LHCN-M2 (cell line): ENCODE measurements around the gene PSENEN. TPM values are rescaled to one million over a fixed set of nuclear protein-coding genes. Genes with fewer than 3 reads are reported as not detected.
A peak's percentile ranks its signal among the peaks of the same experiment; 100 is the strongest.
"Not testable (repeated sequence)": the region's sequence is repeated elsewhere in the genome, so short reads cannot be mapped to it uniquely, and the experiment has no call there.

Source experiments
- DNase-seq: peaks from one replicate; pipeline ENCODE4 v3.0.0-alpha.2; 2012; ENCODE audit warnings: low read depth
- total RNA-seq: library from RNA; depleted of rRNA; stranded (reverse); fragments of >200 nt; gene quantifications from 2 replicates; pipeline ENCODE4 v1.2.3, GENCODE V29; 2014

PSENEN gene
- total RNA-seq, 1 experiment from 2014 or later: 35.2 TPM

DNA sequence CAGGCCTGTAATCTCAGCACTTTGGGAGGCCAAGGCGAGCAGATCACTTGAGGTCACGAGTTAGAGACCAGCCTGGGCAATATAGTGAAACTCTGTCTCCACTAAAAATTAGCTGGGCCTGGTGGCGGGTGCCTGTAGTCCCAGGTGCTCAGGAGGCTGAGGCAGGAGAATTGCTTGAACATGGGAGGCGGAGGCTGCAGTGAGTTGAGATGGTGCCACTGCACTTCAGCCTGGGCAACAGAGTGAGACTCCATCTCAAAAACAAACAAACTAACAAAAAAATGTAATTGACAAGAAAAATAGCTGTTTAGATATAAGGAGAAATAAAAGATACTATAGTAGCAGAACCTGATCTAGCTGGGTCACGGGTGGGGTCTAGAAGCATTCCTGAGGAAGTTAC, 26.9 kb downstream of the PSENEN start:
- DNase-seq: not testable (repeated sequence)

DNA sequence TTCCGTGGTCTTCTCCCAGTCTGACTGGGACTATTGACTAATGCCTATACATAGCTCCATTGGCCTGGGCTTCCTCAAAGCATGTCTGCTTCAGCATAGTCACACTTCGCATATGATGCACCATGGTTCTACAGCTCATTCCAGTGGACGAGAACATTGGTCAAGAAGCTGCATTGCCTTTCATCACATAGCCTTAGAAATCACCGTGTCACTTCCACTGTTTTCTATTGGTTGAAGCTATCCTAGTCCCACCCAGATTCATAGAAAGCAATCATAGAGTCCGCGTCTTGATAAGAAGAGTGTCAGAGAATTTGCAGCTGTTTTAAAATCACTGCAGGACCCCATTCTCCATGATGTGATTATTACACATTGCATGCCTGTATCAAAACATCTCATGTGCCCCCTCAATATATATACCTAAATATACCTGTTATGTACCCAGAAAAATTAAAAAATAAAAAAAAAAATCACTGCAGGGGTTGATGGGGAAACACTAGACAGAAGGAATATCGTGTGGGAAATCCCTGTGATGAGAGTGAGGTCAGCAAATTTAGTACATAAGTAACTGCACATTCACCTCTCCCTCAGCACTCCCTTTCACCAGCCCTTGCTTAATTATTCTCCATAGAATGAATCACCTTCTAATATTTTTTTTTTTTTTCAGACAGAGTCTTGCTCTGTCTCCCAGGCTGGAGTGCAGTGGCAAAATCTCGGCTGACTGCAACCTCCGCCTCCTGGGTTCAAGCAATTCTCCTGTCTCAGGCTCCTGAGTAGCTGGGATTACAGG, 27.8 kb downstream of the PSENEN start:
- DNase-seq: peak; percentile 12

DNA sequence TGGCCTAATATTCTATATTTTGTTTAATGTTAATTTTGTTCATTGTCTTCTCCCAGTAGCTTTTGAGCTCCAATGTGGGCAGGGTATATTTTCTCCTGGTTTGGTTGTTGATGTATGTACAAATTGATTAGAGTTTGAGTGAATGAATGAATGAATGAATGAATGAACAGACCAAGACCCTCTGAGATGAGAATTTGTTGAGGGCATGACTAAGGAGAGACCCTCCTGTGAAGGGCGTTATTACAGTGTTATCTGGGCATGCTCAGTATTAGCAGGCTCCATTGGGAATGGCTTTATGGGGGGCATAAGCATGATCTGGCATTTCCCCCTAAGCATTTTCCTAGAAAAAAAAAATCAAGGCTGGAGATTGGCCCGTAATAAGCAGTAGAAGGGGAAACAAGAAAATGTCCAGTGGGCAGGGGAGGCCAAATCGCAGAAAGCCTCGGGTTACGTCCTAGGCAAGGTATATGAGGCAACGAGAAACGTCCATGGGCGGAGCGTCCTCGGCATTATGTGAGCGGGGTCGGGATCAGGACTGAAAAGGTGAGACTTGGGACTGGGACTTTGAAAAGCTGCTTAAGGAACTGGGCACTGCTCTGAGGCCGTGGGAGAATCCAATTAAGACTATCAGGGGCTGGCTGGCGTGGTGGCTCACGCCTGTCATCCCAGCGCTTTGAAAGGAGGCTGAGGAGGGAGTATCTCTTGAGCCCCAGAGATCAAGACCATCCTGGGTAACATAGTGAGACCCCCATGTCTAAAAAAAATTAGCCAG, 29.0 kb downstream of the PSENEN start:
- DNase-seq: no peak

DNA sequence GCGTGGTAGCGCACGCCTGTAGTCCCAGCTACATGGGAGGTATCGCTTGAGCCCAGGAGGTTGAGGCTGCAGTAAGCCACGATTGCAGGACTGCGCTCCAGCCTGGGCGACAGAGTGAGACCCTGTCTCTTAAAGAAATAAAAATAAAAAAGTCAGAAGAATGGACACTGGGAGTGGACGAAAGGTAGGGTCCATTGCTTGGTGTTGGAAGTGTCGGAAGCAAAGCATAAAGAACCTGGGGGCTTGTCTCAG, 29.5 kb downstream of the PSENEN start:
- DNase-seq: no peak

DNA sequence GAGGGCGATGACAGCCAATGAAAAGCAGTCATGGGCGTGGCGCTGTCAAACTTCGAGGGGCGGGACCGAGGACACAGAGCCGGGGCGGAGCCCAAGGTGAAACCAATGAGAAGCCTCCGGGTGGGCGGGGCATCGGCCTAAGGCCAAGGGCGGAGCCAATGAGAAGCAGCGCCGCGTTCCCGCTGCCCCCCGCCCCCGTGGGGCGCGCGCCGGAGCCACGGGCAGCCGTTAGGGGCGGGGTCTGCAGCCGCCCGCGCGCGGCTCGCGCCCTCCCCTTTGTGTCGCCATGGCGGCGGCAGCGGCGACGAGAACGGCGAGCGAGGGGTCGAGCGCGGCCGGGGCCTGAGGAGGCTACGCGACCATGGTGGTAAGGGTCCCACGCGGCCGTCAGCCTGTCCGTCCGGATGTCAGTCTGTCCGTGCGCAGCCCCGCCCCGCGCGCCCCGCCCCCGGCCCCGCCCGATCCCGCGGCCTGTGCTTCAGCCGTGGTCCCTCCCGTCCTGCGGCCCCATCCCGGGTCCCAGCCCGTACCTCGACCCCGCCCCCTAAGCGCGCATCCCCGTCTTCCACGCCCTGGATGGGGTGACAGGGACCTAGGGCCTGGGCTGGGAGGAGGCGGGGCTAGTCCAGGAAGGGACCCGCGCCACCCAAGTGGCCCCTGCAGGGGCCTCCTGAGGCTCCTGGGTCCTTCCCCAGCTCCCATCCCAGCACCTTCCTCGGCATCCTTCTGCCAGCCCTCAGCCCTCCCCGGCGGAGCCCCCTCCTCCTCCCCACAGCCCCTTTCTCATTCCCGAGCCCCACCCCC, 30.0 kb downstream of the PSENEN start, which contains the start of gene ARHGAP33:
TSS of gene ARHGAP33 (plus strand) at position 267 of the 804 bp plus-strand sequence. CDS start at position 362, 95 bp downstream.
- peak; percentile 94 for DNase-seq

DNA sequence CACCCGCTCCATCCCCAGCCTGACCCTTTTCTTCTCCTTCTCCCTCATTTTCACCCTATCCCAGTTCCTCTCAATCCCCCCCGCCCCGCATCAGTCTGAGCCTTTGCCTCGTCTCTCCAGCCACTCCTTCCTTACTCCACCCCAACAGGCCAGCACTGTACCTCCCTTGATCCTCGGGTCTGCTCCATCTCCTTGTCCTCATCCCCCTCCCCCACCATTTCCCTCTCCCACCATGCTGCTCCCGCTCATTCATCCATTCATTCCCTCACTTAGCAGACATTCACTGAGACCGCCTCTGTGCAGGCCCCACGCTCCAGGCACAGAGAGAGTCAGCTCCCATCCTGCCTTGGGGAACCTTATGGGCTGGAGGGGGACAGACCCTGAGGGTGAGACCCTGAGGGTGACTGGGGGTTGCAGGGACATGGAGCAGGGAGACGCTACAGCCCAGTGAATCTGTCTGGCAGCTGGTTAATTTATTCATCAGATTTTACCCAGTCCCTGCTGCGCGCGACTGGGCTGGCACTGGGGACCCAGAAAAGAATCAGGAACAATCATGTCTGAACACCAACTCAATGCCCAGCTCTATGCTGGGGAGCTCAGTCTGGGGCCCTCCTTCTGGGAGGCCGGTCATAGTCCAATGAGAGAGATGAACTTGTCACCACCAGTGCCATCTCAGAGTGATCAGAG, 30.8 kb downstream of the PSENEN start:
- no peak for DNase-seq

DNA sequence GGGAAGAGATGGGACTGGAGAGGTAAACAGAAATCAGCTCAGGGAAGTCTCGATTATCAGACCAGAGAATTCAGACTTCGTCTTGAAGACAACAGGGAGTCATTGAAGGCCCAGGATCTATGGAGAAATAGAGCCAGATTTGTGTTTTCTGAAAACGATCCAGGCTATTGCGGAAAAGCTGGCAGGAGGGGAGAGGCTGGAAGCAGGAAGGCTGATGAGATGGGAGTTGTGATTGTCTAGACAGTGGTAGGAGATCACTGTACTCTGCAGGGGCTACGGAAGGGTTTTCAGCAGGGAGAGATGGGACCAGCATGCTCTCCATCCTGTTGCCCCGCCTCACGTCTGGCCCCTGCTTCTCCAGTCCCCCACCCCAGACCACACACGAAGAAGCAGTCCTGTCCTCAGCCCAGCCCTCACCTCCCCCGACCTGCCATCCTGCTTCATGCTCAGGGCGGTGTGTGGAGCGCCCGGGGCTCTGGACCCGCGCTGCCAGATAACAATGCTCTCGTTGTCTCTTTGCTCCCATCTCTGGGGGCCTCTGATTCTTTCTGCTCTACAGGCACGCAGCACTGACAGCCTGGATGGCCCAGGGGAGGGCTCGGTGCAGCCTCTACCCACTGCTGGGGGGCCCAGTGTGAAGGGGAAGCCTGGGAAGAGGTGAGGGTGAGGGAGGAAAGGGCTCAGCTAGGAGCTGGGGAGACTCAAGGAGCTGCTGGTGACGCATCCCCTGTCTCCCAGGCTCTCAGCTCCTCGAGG, 31.8 kb downstream of the PSENEN start:
- no peak for DNase-seq

DNA sequence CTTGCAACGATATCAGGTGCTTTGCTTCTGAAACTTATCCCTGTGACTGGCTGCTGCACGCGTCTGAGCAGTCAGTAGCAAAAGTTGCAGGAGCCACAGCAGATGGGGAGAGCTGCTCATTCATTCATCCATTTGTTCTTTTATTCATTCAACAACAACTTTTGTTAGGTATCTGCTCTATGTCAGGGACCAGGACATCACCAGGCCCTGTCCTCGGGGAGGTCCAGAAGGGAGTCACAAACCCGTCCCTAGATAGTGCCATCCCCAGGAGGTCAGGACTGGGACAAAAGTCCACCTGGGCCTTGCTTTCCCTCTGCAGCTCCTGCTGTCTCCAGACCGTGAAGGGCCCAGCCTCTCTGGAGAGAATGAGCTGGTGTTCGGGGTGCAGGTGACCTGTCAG, 32.5 kb downstream of the PSENEN start:
- no peak for DNase-seq

DNA sequence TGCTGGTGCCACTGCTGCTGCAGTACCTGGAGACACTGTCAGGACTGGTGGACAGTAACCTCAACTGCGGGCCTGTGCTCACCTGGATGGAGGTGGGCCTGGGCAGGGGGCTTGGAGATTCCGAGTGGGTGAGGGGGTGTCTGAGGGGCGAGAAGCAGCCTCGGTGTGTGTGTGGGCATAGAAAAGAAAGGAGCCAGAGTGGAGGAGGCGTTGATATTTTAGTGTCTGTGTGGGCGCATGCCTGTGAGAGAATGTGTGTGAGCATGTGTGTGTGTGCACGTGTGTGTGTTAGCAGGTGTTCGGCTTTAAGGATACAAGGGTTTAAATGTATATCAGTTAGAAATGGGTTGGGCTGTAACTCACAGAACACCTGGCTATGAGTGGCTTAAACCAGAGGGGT, 33.6 kb downstream of the PSENEN start:
- no peak for DNase-seq

DNA sequence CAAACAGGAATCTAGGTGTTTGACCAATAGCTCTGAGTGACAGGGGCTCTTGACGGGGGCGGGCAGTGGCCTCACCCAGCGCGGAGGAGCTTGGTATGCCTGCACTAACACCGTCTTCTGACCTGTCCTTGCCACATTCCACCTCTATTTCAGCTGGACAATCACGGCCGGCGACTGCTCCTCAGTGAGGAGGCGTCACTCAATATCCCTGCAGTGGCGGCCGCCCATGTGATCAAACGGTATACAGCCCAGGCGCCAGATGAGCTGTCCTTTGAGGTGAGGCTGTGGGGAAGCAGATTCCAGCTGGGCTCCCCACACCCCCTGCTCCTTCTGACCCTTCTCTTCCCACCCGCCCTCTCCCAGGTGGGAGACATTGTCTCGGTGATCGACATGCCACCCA, 34.6 kb downstream of the PSENEN start:
- DNase-seq: no peak

DNA sequence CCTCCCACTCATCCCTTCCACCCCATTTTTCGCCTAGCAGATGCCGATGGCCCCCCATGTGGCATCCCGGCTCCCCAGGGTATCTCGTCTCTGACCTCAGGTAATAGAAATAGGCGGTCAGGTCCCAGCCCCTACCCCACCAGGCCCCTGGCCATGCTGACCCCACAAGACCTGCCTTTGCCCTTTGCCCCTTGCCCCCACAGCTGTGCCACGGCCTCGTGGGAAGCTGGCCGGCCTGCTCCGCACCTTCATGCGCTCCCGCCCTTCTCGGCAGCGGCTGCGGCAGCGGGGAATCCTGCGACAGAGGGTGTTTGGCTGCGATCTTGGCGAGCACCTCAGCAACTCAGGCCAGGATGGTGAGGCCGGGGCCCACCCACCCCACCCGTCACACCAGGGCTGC, 35.3 kb downstream of the PSENEN start:
- DNase-seq: no peak

DNA sequence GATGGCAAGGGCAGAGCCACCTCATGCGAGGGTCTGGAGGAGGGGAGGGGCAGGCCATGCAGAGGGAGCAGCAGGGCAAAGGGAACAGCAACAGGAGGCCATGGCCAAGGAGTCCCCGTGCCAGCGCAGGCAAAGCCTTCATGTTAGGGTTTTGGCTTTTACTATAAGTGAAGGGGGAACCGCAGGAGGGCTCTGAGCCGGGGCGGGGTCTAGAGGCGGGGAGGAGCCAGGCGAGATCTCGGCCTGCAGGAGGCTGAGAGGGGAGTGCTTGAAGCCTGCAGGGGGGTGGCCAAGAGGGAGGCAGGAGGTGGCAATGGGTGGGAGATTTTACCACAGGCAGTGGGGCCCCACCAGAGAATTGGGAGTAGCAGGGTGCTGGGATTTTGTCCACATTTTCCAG, 36.2 kb downstream of the PSENEN start:
- DNase-seq: no peak

DNA sequence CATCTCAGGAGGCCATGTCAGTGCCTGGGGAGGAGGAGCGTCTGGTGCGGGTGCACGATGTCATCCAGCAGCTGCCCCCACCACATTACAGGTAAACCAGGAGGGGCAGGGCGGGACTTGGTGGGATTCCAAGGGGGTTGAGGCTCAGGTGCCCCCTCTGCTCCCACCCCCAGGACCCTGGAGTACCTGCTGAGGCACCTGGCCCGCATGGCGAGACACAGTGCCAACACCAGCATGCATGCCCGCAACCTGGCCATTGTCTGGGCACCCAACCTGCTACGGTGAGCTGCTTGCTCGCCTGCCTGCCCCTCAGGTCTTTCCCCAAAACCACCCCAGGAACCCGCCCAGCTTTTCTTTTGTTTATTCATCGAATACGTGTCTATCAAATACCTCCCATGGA, 37.1 kb downstream of the PSENEN start:
- no peak for DNase-seq

DNA sequence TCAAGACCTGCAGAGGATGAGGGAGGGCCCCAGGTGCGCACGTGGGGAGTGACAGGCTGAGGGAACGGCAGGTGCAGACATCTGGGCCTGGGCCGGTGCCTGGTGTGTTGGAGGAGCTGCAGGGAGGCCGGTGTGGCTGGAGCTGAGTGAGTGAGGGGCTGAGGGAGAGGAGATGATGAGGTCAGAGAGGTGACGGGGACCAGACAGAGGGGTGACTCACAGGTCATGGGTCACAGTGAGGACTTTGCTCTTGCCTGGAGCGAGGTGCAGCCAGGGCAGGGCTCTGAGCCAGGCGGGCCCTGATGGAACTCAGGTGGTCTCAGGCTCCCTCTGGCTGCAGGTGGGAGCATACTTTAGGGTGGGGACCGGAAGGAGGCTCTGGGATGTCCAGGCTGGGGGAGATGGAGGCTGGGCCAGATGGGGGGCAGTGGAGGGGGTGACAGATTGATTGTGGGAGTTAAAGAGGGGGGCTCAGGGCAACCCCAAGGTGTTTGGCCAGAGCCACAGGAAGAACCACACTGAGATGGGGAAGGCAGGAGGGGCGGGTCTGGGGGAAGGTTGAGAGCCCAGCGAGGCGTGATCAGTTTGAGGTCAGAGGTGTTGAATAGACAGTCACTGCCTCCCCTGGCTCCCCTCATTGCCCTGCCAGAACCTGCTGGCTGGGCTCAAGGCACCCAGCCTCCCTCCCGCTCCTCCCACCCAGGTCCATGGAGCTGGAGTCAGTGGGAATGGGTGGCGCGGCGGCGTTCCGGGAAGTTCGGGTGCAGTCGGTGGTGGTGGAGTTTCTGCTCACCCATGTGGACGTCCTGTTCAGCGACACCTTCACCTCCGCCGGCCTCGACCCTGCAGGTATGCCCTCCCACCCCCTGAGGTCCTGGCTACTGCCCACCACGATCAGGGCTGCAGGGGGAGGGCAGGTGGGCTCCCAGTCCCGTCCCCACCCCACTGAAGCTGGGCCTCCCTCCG, 38.3 kb downstream of the PSENEN start:
- no peak for DNase-seq

DNA sequence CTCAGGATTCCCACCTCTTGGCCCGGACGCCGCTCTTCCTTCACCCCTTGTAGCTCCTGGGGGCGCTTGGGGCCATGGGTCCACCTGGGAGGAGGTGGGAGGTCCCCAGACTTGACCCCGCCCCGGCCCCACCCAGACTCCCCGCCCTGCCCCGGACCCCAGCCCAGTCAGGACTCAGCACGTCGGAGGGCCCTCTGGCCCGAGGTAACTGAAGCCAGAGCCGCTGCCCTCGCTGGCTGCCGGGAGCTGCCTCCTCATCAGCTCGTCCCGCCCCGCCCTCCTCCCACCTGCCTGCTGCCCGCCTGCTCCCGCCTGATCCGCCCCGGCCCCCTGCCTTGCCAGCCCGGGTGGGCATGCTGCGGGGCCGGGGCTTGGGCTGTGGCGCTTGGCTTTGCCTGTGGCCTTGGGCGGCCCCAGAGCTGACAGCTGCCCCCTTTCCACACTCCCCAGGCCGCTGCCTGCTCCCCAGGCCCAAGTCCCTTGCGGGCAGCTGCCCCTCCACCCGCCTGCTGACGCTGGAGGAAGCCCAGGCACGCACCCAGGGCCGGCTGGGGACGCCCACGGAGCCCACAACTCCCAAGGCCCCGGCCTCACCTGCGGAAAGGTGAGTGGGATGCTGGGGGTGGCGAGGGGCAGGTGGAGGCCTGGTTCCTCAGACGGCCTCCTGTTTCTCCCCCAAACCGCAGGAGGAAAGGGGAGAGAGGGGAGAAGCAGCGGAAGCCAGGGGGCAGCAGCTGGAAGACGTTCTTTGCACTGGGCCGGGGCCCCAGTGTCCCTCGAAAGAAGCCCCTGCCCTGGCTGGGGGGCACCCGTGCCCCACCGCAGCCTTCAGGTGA, 39.3 kb downstream of the PSENEN start:
- DNase-seq: no peak

DNA sequence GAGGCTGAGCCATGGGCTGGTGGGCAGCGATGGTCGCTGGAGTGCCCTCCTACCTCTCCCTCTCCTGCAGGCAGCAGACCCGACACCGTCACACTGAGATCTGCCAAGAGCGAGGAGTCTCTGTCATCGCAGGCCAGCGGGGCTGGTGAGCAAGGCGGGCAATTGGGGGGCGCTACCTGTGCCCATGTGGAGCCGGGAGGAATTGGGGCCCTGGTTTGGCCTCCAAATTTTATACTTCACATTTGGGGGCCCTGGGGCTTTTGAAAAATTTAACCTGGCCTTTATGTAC, 39.8 kb downstream of the PSENEN start:
- no peak for DNase-seq

DNA sequence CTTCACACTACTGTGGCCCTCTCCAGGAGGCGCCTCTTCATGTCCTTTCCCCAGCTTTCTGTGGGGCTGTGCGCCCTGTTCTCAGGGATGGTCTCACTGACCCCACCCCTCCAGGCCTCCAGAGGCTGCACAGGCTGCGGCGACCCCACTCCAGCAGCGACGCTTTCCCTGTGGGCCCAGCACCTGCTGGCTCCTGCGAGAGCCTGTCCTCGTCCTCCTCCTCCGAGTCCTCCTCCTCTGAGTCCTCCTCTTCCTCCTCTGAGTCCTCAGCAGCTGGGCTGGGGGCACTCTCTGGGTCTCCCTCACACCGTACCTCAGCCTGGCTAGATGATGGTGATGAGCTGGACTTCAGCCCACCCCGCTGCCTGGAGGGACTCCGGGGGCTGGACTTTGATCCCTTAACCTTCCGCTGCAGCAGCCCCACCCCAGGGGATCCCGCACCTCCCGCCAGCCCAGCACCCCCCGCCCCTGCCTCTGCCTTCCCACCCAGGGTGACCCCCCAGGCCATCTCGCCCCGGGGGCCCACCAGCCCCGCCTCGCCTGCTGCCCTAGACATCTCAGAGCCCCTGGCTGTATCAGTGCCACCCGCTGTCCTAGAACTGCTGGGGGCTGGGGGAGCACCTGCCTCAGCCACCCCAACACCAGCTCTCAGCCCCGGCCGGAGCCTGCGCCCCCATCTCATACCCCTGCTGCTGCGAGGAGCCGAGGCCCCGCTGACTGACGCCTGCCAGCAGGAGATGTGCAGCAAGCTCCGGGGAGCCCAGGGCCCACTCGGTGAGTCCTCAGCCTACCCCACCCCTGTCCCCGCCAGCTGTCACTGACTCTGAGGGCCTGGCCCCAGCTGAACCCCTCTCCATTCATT, 41.1 kb downstream of the PSENEN start:
- no peak for DNase-seq

DNA sequence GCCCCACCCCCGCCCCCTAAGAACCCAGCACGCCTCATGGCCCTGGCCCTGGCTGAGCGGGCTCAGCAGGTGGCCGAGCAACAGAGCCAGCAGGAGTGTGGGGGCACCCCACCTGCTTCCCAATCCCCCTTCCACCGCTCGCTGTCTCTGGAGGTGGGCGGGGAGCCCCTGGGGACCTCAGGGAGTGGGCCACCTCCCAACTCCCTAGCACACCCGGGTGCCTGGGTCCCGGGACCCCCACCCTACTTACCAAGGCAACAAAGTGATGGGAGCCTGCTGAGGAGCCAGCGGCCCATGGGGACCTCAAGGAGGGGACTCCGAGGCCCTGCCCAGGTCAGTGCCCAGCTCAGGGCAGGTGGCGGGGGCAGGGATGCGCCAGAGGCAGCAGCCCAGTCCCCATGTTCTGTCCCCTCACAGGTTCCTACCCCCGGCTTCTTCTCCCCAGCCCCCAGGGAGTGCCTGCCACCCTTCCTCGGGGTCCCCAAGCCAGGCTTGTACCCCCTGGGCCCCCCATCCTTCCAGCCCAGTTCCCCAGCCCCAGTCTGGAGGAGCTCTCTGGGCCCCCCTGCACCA, 41.9 kb downstream of the PSENEN start:
- no peak for DNase-seq
